HG03039 (cell line): ENCODE measurements around the gene KLHL26.
"Not testable (repeated sequence)": the region's sequence is repeated elsewhere in the genome, so short reads cannot be mapped to it uniquely, and the experiment has no call there.

Source experiments
- ATAC-seq: cut with Tn5 transposase; IDR thresholded peaks from one replicate; pipeline ENCODE4 v1.9.1; 2021; ENCODE audit warnings: mild to moderate bottlenecking, moderate library complexity; ENCODE audit not compliant: unreplicated experiment

KLHL26 gene

GRCh38 chr19:18636969-18637629 lies at the start of gene KLHL26:
Gene KLHL26, plus strand, starts transcription at chr19:18637028. Its CDS starts 27 bp downstream, at chr19:18637055.
- ATAC-seq: no peak

- no peak for ATAC-seq
Measured at GRCh38 chr19:18587561-18587960, 49.3 kb upstream of the KLHL26 start.

- ATAC-seq: no peak
Measured at GRCh38 chr19:18587962-18588610, 48.7 kb upstream of the KLHL26 start.

GRCh38 chr19:18588611-18589379 lies 48.0 kb upstream of the KLHL26 start, which contains the start of gene REX1BD:
Gene REX1BD, plus strand, starts transcription at chr19:18588798. Its CDS starts 4 bp downstream, at chr19:18588802.
- ATAC-seq: peak; percentile 75

GRCh38 chr19:18589380-18590272 lies 47.2 kb upstream of the KLHL26 start:
- ATAC-seq: peak; percentile 20

DNA sequence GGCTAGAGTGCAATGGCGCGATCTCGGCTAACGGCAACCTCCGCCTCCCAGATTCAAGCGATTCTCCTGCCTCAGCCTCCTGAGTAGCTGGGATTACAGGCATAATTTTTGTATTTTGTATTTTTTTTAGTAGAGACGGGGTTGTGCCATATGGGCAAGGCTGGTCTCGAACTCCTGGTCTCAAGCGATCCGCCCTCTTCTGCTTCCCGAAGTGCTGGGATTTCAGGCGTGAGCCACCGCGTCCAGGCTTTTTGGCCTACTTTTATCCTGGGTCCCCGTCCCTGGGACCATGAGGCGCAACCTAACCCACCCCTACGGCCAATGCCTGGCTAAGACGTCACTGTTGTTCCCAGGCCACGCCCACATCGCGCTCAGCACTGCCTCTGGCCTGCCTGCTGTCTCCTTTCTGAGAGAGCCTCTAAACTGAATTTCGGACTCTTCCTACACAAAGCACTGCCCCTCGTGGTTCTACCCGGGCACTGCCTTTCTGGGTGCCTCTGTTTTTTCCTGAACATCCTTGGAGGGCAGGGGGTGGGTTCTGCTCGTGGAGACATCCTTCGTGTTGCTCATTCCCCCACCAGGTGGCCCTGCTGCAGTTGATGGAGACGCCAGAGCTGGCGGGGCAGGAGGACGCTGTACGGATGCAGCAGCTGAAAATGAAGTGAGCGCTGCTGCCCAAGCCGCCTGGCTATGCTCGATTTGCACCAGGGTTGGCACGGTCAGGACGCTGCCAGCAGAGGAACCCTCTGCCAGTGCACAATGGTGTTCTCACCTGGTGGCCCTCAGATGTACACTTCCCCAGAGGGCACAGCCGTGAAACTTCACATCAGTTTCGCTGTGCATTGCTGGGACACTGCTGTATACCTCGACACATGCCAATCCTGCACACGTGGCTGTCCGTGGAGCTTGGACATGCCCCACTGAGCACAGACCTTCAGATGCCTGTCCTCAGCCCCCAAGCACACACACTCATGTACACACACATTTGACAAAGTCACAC lies 46.3 kb upstream of the KLHL26 start:
- ATAC-seq: no peak

GRCh38 chr19:18591735-18592385 lies 45.0 kb upstream of the KLHL26 start:
- ATAC-seq: no peak

GRCh38 chr19:18592732-18593131 lies 44.1 kb upstream of the KLHL26 start:
- not testable (repeated sequence) for ATAC-seq

GRCh38 chr19:18593367-18594095 lies 43.3 kb upstream of the KLHL26 start:
- ATAC-seq: no peak

GRCh38 chr19:18594096-18594823 lies 42.6 kb upstream of the KLHL26 start:
- ATAC-seq: peak; percentile 47

- ATAC-seq: no peak
Measured at GRCh38 chr19:18594824-18595373, 41.9 kb upstream of the KLHL26 start.

DNA sequence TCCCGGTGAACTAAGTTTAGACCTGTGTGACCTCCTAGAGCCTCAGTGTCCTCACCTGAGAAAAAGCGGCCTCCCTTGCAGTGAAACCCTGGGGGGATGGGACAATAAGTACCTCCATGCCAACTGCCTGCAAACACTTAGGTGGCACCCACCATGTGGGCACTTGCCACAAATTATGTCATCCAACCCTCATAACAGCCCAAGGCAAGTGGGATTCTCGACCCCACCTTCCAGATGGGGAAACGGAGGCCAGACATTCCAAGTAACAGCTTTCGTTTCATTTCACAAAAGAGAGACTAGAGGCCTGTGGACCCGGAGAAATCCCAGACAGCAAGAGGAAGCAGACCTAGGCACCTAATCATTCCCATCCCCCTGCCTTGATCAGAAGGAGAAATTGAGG lies 41.4 kb upstream of the KLHL26 start:
- ATAC-seq: no peak

- no peak for ATAC-seq
Measured at GRCh38 chr19:18596752-18597157, 40.1 kb upstream of the KLHL26 start.

GRCh38 chr19:18597809-18598660 lies 38.8 kb upstream of the KLHL26 start:
- no peak for ATAC-seq

GRCh38 chr19:18599485-18599884 lies 37.3 kb upstream of the KLHL26 start:
- no peak for ATAC-seq

DNA sequence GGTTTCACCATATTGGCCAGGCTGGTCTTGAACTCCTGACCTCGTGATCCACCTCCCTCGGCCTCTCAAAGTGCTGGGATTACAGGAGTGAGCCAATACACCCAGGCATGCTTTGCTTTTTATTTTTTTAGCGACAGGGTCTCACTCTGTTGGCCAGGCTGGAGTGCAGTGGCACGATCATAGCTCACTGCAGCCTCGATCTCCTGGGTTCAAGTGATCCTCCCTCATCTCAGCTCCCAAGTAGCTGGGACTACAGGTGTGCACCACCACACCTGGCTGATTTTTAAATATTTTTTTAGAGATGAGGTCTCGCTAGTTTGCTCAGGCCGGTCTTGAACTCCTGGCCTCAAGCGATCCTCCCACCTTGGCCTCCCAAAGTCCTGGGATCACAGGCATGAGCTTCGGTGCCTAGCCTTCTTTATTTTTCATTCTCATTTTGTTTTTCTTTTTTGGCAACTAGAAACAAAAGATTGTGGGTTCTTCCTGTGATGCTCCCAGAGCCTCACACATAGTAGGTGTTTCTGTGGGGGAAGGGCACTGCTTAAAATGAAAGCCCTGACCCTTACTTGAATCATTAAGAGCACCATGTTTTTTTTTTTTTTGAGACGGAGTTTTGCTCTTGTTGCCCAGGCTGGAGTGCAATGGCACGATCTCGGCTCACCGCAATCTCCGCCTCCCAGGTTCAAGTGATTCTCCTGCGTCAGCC lies 36.0 kb upstream of the KLHL26 start:
- ATAC-seq: not testable (repeated sequence)
